HL-60 (cell line): Measurements from ENCODE around the gene CALHM2.
A peak's percentile ranks its signal among the peaks of the same experiment; 100 is the strongest.

Experiments used
- GABPA ChIP-seq: IDR thresholded peaks from 2 replicates; pipeline ENCODE4 v1.6.1; 2012; ENCODE audit warnings: low read depth
- POLR2AphosphoS5 ChIP-seq: IDR thresholded peaks from 2 replicates; pipeline ENCODE4 v1.6.1; 2012; ENCODE audit warnings: low read depth
- SPI1 ChIP-seq: IDR thresholded peaks from 2 replicates; pipeline ENCODE4 v1.6.1; 2012; ENCODE audit warnings: low read depth, mild to moderate bottlenecking, borderline replicate concordance
- TF ChIP-seq, protein P1 (sequence below): IDR thresholded peaks from one replicate; pipeline ENCODE4 v1.5.1; 2011; ENCODE audit warnings: low read length, control low read depth, inconsistent platforms; ENCODE audit not compliant: insufficient read depth
- TF ChIP-seq, protein P2 (sequence below): IDR thresholded peaks from 2 replicates; pipeline ENCODE4 v1.6.1; 2012; ENCODE audit warnings: low read depth; ENCODE audit not compliant: insufficient replicate concordance

DNA sequence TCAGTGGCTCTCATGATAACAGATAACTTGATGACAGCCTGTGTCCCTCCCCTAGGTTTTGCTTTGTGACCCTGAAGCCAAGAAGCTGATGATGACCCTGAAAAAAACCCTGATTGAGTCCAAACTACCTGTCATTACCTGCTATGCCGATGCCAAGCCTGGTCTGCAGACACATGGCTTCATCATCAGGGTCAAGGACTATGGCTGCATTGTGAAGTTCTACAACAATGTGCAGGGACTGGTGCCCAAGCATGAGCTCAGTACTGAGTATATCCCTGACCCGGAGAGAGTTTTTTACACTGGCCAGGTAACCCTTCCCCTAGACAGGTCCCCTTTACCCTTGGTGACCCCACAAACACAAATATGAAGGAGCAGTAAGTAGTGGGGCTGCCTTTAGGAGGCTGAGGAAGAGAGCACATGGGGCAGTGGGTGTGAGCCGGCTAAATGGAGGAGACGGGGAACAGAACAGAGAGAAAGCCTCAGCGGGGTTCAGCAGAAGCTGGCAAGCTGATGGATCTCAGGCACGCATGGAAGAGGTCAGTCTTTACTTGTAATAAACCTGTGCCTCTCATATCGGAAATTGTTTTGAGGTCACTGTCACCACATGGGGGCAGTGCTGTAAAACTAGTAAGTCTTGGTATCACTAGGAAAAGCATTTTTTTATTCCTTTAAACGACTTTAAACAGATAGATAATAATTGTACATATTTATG is 35.6 kb downstream of the CALHM2 start:
- TF ChIP-seq, protein P1, sequence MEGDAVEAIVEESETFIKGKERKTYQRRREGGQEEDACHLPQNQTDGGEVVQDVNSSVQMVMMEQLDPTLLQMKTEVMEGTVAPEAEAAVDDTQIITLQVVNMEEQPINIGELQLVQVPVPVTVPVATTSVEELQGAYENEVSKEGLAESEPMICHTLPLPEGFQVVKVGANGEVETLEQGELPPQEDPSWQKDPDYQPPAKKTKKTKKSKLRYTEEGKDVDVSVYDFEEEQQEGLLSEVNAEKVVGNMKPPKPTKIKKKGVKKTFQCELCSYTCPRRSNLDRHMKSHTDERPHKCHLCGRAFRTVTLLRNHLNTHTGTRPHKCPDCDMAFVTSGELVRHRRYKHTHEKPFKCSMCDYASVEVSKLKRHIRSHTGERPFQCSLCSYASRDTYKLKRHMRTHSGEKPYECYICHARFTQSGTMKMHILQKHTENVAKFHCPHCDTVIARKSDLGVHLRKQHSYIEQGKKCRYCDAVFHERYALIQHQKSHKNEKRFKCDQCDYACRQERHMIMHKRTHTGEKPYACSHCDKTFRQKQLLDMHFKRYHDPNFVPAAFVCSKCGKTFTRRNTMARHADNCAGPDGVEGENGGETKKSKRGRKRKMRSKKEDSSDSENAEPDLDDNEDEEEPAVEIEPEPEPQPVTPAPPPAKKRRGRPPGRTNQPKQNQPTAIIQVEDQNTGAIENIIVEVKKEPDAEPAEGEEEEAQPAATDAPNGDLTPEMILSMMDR, result peak; percentile 38
- TF ChIP-seq POLR2AphosphoS5 (no peak), GABPA (no peak), SPI1 (no peak)
- TF ChIP-seq, protein P2, sequence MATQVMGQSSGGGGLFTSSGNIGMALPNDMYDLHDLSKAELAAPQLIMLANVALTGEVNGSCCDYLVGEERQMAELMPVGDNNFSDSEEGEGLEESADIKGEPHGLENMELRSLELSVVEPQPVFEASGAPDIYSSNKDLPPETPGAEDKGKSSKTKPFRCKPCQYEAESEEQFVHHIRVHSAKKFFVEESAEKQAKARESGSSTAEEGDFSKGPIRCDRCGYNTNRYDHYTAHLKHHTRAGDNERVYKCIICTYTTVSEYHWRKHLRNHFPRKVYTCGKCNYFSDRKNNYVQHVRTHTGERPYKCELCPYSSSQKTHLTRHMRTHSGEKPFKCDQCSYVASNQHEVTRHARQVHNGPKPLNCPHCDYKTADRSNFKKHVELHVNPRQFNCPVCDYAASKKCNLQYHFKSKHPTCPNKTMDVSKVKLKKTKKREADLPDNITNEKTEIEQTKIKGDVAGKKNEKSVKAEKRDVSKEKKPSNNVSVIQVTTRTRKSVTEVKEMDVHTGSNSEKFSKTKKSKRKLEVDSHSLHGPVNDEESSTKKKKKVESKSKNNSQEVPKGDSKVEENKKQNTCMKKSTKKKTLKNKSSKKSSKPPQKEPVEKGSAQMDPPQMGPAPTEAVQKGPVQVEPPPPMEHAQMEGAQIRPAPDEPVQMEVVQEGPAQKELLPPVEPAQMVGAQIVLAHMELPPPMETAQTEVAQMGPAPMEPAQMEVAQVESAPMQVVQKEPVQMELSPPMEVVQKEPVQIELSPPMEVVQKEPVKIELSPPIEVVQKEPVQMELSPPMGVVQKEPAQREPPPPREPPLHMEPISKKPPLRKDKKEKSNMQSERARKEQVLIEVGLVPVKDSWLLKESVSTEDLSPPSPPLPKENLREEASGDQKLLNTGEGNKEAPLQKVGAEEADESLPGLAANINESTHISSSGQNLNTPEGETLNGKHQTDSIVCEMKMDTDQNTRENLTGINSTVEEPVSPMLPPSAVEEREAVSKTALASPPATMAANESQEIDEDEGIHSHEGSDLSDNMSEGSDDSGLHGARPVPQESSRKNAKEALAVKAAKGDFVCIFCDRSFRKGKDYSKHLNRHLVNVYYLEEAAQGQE, result no peak
